H9 (cell line): Measurements from ENCODE around the gene ITK. TPM values are rescaled to one million over a fixed set of nuclear protein-coding genes. Genes with fewer than 3 reads are reported as not detected.

Source experiments
- DNase-seq: peaks from one replicate; pipeline ENCODE4 v3.0.0-alpha.2; 2017
- H2AFZ ChIP-seq: one replicate; pipeline ENCODE4 v1.6.1; 2013; ENCODE audit warnings: mild to moderate bottlenecking, low read length, control low read depth, moderate library complexity
- H2AK5ac ChIP-seq: 2 replicates; pipeline ENCODE4 v1.6.1; 2013; ENCODE audit warnings: low read length, control low read depth, mixed read lengths; ENCODE audit not compliant: insufficient read length
- H2BK120ac ChIP-seq: one replicate; pipeline ENCODE4 v1.6.1; 2013; ENCODE audit warnings: low read depth, mild to moderate bottlenecking, low read length, control low read depth, inconsistent platforms; ENCODE audit not compliant: poor library complexity, severe bottlenecking
- H2BK12ac ChIP-seq: 2 replicates; pipeline ENCODE4 v1.6.1; 2013; ENCODE audit warnings: low read length, control low read depth, mixed read lengths, low read depth; ENCODE audit not compliant: insufficient read length
- H2BK15ac ChIP-seq: 2 replicates; pipeline ENCODE4 v1.6.1; 2013; ENCODE audit warnings: low read depth, low read length, control low read depth
- H2BK20ac ChIP-seq: one replicate; pipeline ENCODE4 v1.6.1; 2013; ENCODE audit warnings: low read depth, mild to moderate bottlenecking, low read length, control low read depth, inconsistent platforms; ENCODE audit not compliant: poor library complexity, severe bottlenecking
- H2BK5ac ChIP-seq: 2 replicates; pipeline ENCODE4 v1.6.1; 2013; ENCODE audit warnings: low read length, control low read depth, mixed read lengths; ENCODE audit not compliant: insufficient read length
- H3K14ac ChIP-seq: 2 replicates; pipeline ENCODE4 v1.6.1; 2013; ENCODE audit warnings: low read length, control low read depth; ENCODE audit not compliant: insufficient read depth
- H3K18ac ChIP-seq: 2 replicates; pipeline ENCODE4 v1.6.1; 2013; ENCODE audit warnings: low read depth, mild to moderate bottlenecking, mixed read lengths, low read length, control low read depth; ENCODE audit not compliant: insufficient read length
- H3K23ac ChIP-seq: 2 replicates; pipeline ENCODE4 v1.6.1; 2013; ENCODE audit warnings: low read length, control low read depth, mixed read lengths, low read depth; ENCODE audit not compliant: insufficient read length
- H3K23me2 ChIP-seq: 2 replicates; pipeline ENCODE4 v1.6.1; 2013; ENCODE audit warnings: low read depth, mild to moderate bottlenecking, mixed read lengths, low read length, control low read depth; ENCODE audit not compliant: insufficient read length, poor library complexity, severe bottlenecking
- H3K27ac ChIP-seq: 2 replicates; pipeline ENCODE4 v1.5.1; 2013; ENCODE audit warnings: low read length, control low read depth, mixed read lengths, low read depth; ENCODE audit not compliant: insufficient read length
- H3K27me3 ChIP-seq: 2 replicates; pipeline ENCODE4 v1.6.1; 2013; ENCODE audit warnings: low read length, control low read depth, inconsistent platforms; ENCODE audit not compliant: insufficient read depth
- H3K4ac ChIP-seq: 2 replicates; pipeline ENCODE4 v1.6.1; 2013; ENCODE audit warnings: low read depth, mild to moderate bottlenecking, control low read depth, inconsistent platforms, low read length, moderate library complexity
- H3K4me1 ChIP-seq: 2 replicates; pipeline ENCODE4 v1.6.1; 2013; ENCODE audit warnings: low read length, control low read depth, inconsistent platforms; ENCODE audit not compliant: insufficient read depth
- H3K4me2 ChIP-seq: 2 replicates; pipeline ENCODE4 v1.6.1; 2013; ENCODE audit warnings: low read length, control low read depth, mixed read lengths; ENCODE audit not compliant: insufficient read length, insufficient read depth
- H3K56ac ChIP-seq: 2 replicates; pipeline ENCODE4 v1.6.1; 2013; ENCODE audit warnings: low read depth, mild to moderate bottlenecking, mixed read lengths, low read length, control low read depth; ENCODE audit not compliant: insufficient read length
- H3K79me1 ChIP-seq: 2 replicates; pipeline ENCODE4 v1.6.1; 2013; ENCODE audit warnings: low read depth, mild to moderate bottlenecking, moderate library complexity, low read length, control low read depth, inconsistent platforms; ENCODE audit not compliant: insufficient read depth, poor library complexity, severe bottlenecking
- H3K79me2 ChIP-seq: 2 replicates; pipeline ENCODE4 v1.6.1; 2013; ENCODE audit warnings: low read length, control low read depth, inconsistent platforms; ENCODE audit not compliant: insufficient read depth
- H3K9ac ChIP-seq: 2 replicates; pipeline ENCODE4 v1.6.1; 2013; ENCODE audit warnings: low read length, control low read depth, mixed read lengths; ENCODE audit not compliant: insufficient read length; ENCODE audit errors: extremely low read depth
- H3K9me3 ChIP-seq: one replicate; pipeline ENCODE4 v1.6.1; 2013; ENCODE audit warnings: low read depth, low read length, inconsistent platforms; ENCODE audit not compliant: control insufficient read depth
- H3T11ph ChIP-seq: one replicate; pipeline ENCODE4 v1.6.1; 2013; ENCODE audit warnings: mild to moderate bottlenecking, low read length, control low read depth, inconsistent platforms
- H4K20me1 ChIP-seq: one replicate; pipeline ENCODE4 v1.6.1; 2013; ENCODE audit not compliant: control insufficient read depth, insufficient read length, insufficient read depth
- H4K5ac ChIP-seq: 2 replicates; pipeline ENCODE4 v1.6.1; 2013; ENCODE audit warnings: low read depth, mild to moderate bottlenecking, mixed read lengths, low read length, control low read depth; ENCODE audit not compliant: insufficient read length
- H4K8ac ChIP-seq: replicated peaks from 2 replicates; pipeline ENCODE4 v1.6.1; 2013; ENCODE audit warnings: low read length, control low read depth, mixed read lengths, low read depth; ENCODE audit not compliant: insufficient read length
- H4K91ac ChIP-seq: 2 replicates; pipeline ENCODE4 v1.6.1; 2013; ENCODE audit warnings: low read depth, mild to moderate bottlenecking, moderate library complexity, mixed read lengths, low read length, control low read depth; ENCODE audit not compliant: insufficient read length
- H3K27ac Mint-ChIP-seq, 3 experiments: 2 replicates in 2 of 3; 3 replicates in 1 of 3; pipeline ENCODE4 v1.8.0; 2020 to 2021; ENCODE audit warnings: mixed read lengths in 3 of 3, mild to moderate bottlenecking in 1 of 3, moderate library complexity in 1 of 3
- H3K27me3 Mint-ChIP-seq: 2 replicates; pipeline ENCODE4 v1.8.0; 2021; ENCODE audit warnings: low read depth, mild to moderate bottlenecking, moderate library complexity, mixed read lengths
- H3K36me3 Mint-ChIP-seq, 3 experiments: 2 replicates in 2 of 3; 3 replicates in 1 of 3; pipeline ENCODE4 v1.8.0; 2020 to 2021; ENCODE audit warnings: low read depth in 3 of 3, mixed read lengths in 3 of 3; ENCODE audit not compliant: insufficient read depth in 1 of 3
- H3K4me1 Mint-ChIP-seq, 2 experiments: 2 replicates each; pipeline ENCODE4 v1.8.0; 2020; ENCODE audit warnings: mixed read lengths in 2 of 2
- H3K4me3 Mint-ChIP-seq, 2 experiments: 2 replicates in 1 of 2; 3 replicates in 1 of 2; pipeline ENCODE4 v1.8.0; 2020 to 2021; ENCODE audit warnings: mild to moderate bottlenecking in 2 of 2, mixed read lengths in 2 of 2, moderate library complexity in 1 of 2
- H3K9me3 Mint-ChIP-seq, 2 experiments: 2 replicates in 1 of 2; 3 replicates in 1 of 2; pipeline ENCODE4 v1.8.0; 2020; ENCODE audit warnings: mild to moderate bottlenecking in 2 of 2, mixed read lengths in 2 of 2, moderate library complexity in 1 of 2
- CTCF ChIP-seq: fragments of 200-600 bp; sonication (generic); conservative IDR thresholded peaks from 3 replicates; pipeline ENCODE4 v1.8.0; 2021; ENCODE audit warnings: antibody characterized with exemption, mild to moderate bottlenecking
- total RNA-seq: library from RNA; stranded (reverse); gene quantifications from 2 replicates; pipeline ENCODE4 v1.2.1, GENCODE V29; 2021

ITK gene
- total RNA-seq, 1 experiment from 2014 or later = 0.22 TPM

- no peak overlapping the region for H4K91ac ChIP-seq
- H3K27ac Mint-ChIP-seq = no peak overlapping the region
- H3K79me2 ChIP-seq = peaks cover 2% of the 10 kb centered on the region; the same call in 1 of the 2 replicates
- no peak overlapping the region for H3K4ac ChIP-seq
- H2AFZ ChIP-seq = no peak overlapping the region
- TF ChIP-seq CTCF = no peak
- H2BK120ac ChIP-seq = no peak overlapping the region
- H3K4me1 ChIP-seq = no peaks in the 10 kb centered on the region
- H3K23me2 ChIP-seq = no peaks in the 10 kb centered on the region
- H3T11ph ChIP-seq = no peak overlapping the region
- no peak overlapping the region for H4K5ac ChIP-seq
- H4K8ac ChIP-seq = no peak overlapping the region
- no peak overlapping the region for H2BK12ac ChIP-seq
- no peaks in the 10 kb centered on the region for H3K9me3 ChIP-seq
- no peak overlapping the region for H3K9ac ChIP-seq
- H3K4me1 Mint-ChIP-seq = peaks cover 9 to 17% of the 10 kb centered on the region in 2 experiments; a peak in 3 of 4 replicates
- no peak overlapping the region for H3K27ac ChIP-seq
- H3K56ac ChIP-seq = no peak overlapping the region
- no peak overlapping the region for H3K4me2 ChIP-seq
- no peak overlapping the region for H2BK5ac ChIP-seq
- no peak overlapping the region for H3K14ac ChIP-seq
- H3K9me3 Mint-ChIP-seq = no peaks in the 10 kb centered on the region
- no peaks in the 10 kb centered on the region for H4K20me1 ChIP-seq
- DNase-seq = no peak
- no peak overlapping the region for H3K4me3 Mint-ChIP-seq
- H3K18ac ChIP-seq = no peak overlapping the region
- no peak overlapping the region for H3K23ac ChIP-seq
- no peaks in the 10 kb centered on the region for H3K27me3 ChIP-seq
- H2AK5ac ChIP-seq = no peak overlapping the region
- H3K36me3 Mint-ChIP-seq = peaks cover 0 to 9% (median 1%) of the 10 kb centered on the region in 3 experiments; a peak in 4 of 7 replicates
- H2BK20ac ChIP-seq = no peak overlapping the region
- H3K27me3 Mint-ChIP-seq = no peaks in the 10 kb centered on the region
- H3K79me1 ChIP-seq = peaks cover 3% of the 10 kb centered on the region
- H2BK15ac ChIP-seq = no peak overlapping the region
Measured at GRCh38 chr5:157282150-157282549, 101.5 kb downstream of the ITK start.
